GM12878 (cell line): Measurements from ENCODE around the gene UGGT2. TPM values are rescaled to one million over a fixed set of nuclear protein-coding genes. Genes with fewer than 3 reads are reported as not detected.

Experiments used
- ATAC-seq: fragments of 200-7000 bp; cut with Tn5 transposase; 3 replicates; pipeline ENCODE4 v1.9.1; 2020; ENCODE audit warnings: mild to moderate bottlenecking, moderate library complexity
- BruUV-seq: library from RNA; stranded (reverse); fragments of 400-500 nt; replicated peaks from 2 replicates; lab custom pipeline; 2021; lab: Mats Ljungman, UMichigan
- CTCF ChIA-PET: fragments of 300-600 bp; sonication (Branson Sonifier 250); formaldehyde crosslinking; extraction: SDS; loops from one replicate; lab custom pipeline; 2021; ENCODE audit warnings: inconsistent platforms; lab: Yijun Ruan, JAX
- POLR2A ChIA-PET: fragments of 350-600 bp; formaldehyde crosslinking; extraction: SDS; loops from one replicate; lab custom pipeline; 2021; ENCODE audit warnings: inconsistent platforms; lab: Charles Lee
- RAD21 ChIA-PET: fragments of 300-600 bp; sonication (Branson Sonifier 250); formaldehyde crosslinking; loops from one replicate; lab custom pipeline; 2023; ENCODE audit warnings: antibody characterized with exemption; ENCODE audit not compliant: unreplicated experiment; lab: Charles Lee
- SMC1A ChIA-PET: fragments of 300-600 bp; sonication (Branson Sonifier 250); formaldehyde crosslinking; loops from one replicate; lab custom pipeline; 2023; ENCODE audit not compliant: unreplicated experiment, uncharacterized antibody; lab: Charles Lee
- DNase-seq: peaks from one replicate; pipeline ENCODE4 v3.0.0-alpha.2; 2011; ENCODE audit warnings: low read depth, low spot score
- FAIRE-seq: peaks from 3 replicates; lab custom pipeline; 2011; peaks lifted over from hg19 to GRCh38; lab: Jason Lieb, UNC
- H2AFZ ChIP-seq: 2 replicates; pipeline ENCODE4 v1.6.0; 2011; ENCODE audit warnings: low read depth, low read length, control low read depth; ENCODE audit not compliant: control insufficient read depth
- H3K27ac ChIP-seq: 2 replicates; pipeline ENCODE4 v1.5.1; 2011; ENCODE audit warnings: control low read depth; ENCODE audit not compliant: control insufficient read depth, insufficient read depth
- H3K27me3 ChIP-seq, 2 experiments: replicated peaks in 1 of 2; 2 replicates each; pipeline versions ENCODE4 v1.6.0 to v1.6.1; 2011; ENCODE audit warnings: low read length in 1 of 2; ENCODE audit not compliant: control insufficient read depth in 2 of 2, insufficient read depth in 2 of 2
- H3K36me3 ChIP-seq, 2 experiments: 2 replicates each; pipeline ENCODE4 v1.5.1; 2011; ENCODE audit warnings: low read length in 1 of 2; ENCODE audit not compliant: control insufficient read depth in 2 of 2, insufficient read depth in 2 of 2
- H3K4me1 ChIP-seq: 2 replicates; pipeline ENCODE4 v1.6.1; 2011; ENCODE audit warnings: mild to moderate bottlenecking, low read length, moderate library complexity, mixed read lengths; ENCODE audit not compliant: control insufficient read depth, insufficient read depth
- H3K4me2 ChIP-seq: 2 replicates; pipeline ENCODE4 v1.6.0; 2011; ENCODE audit warnings: control low read depth; ENCODE audit not compliant: control insufficient read depth, insufficient read depth
- H3K4me3 ChIP-seq: fragments of 200-600 bp; sonication (generic); 2 replicates; pipeline ENCODE4 v1.5.1; 2016
- H3K79me2 ChIP-seq: 2 replicates; pipeline ENCODE4 v1.6.0; 2011; ENCODE audit warnings: low read length; ENCODE audit not compliant: control insufficient read depth, insufficient read depth
- H3K9ac ChIP-seq: 2 replicates; pipeline ENCODE4 v1.8.0; 2011; ENCODE audit warnings: low read length, control low read depth, mixed read lengths; ENCODE audit not compliant: control insufficient read depth, insufficient read depth
- H3K9me3 ChIP-seq: replicated peaks from 3 replicates; pipeline ENCODE4 v1.5.1; 2011; ENCODE audit warnings: mild to moderate bottlenecking, low read length; ENCODE audit not compliant: control insufficient read depth, insufficient read depth
- H4K20me1 ChIP-seq: 2 replicates; pipeline ENCODE4 v1.6.0; 2011; ENCODE audit not compliant: control insufficient read depth, insufficient read depth
- ATF3 ChIP-seq: IDR thresholded peaks from 2 replicates; pipeline ENCODE4 v1.6.1; 2011; ENCODE audit warnings: low read depth, mild to moderate bottlenecking, low read length, moderate library complexity, borderline replicate concordance; ENCODE audit errors: extremely low read depth
- CBX3 ChIP-seq: fragments of 200-600 bp; sonication (generic); IDR thresholded peaks from 2 replicates; pipeline ENCODE4 v1.6.1; 2016; ENCODE audit warnings: low read depth, borderline replicate concordance
- ESRRA ChIP-seq: IDR thresholded peaks from 2 replicates; pipeline ENCODE4 v1.6.1; 2012; ENCODE audit warnings: mild to moderate bottlenecking, low read length, improper control_type of control experiment
- IRF5 ChIP-seq: fragments of 450-650 bp; IDR thresholded peaks from 2 replicates; pipeline ENCODE4 v1.6.1; 2017; ENCODE audit warnings: borderline replicate concordance
- JUND ChIP-seq: IDR thresholded peaks from 2 replicates; pipeline ENCODE4 v1.6.1; 2012; ENCODE audit warnings: low read depth, mild to moderate bottlenecking, low read length, improper control_type of control experiment, moderate library complexity
- KAT2A ChIP-seq: conservative IDR thresholded peaks from 2 replicates; pipeline ENCODE4 v1.6.1; 2011; ENCODE audit warnings: low read depth, low read length; ENCODE audit not compliant: control insufficient read depth
- PBX3 ChIP-seq: IDR thresholded peaks from 2 replicates; pipeline ENCODE4 v1.6.1; 2011; ENCODE audit warnings: mild to moderate bottlenecking, low read depth, low read length, moderate library complexity; ENCODE audit not compliant: insufficient replicate concordance
- POLR2AphosphoS5 ChIP-seq: IDR thresholded peaks from 2 replicates; pipeline ENCODE4 v1.6.1; 2011; ENCODE audit warnings: mild to moderate bottlenecking, low read length, inconsistent platforms
- RELB ChIP-seq: fragments of 450-650 bp; IDR thresholded peaks from 2 replicates; pipeline ENCODE4 v1.6.1; 2017; ENCODE audit warnings: low read depth, mild to moderate bottlenecking, moderate library complexity
- SMARCA5 ChIP-seq: fragments of 450-650 bp; IDR thresholded peaks from 2 replicates; pipeline ENCODE4 v1.6.1; 2017; ENCODE audit warnings: mild to moderate bottlenecking
- SREBF2 ChIP-seq: IDR thresholded peaks from 2 replicates; pipeline ENCODE4 v1.6.1; 2012; ENCODE audit warnings: mild to moderate bottlenecking, low read length
- TARDBP ChIP-seq: IDR thresholded peaks from 2 replicates; pipeline ENCODE4 v1.6.1; 2016; ENCODE audit warnings: borderline replicate concordance
- ZNF24 ChIP-seq: fragments of 450-650 bp; IDR thresholded peaks from 2 replicates; pipeline ENCODE4 v1.6.1; 2017; ENCODE audit warnings: antibody characterized with exemption, mild to moderate bottlenecking
- ZNF274 ChIP-seq: IDR thresholded peaks from one replicate; pipeline ENCODE4 v1.8.0; 2011; ENCODE audit not compliant: insufficient read length, insufficient read depth
- in situ Hi-C: fragments of 300-500 bp; cut with MboI; formaldehyde crosslinking; loops from 9 replicates; pipeline ENCODE4 v1.14.3; 2018; ENCODE audit warnings: mixed read lengths
- intact Hi-C: fragments of 100-400 bp; cut with micrococcal nuclease; formaldehyde crosslinking; loops from one replicate; pipeline ENCODE4 v1.14.2; 2022; ENCODE audit not compliant: unreplicated experiment
- polyA plus RNA-seq, 11 experiments: library from polyadenylated mRNA; depleted of rRNA in 4 of 11; unstranded in 6 of 11; stranded (reverse) in 5 of 11; fragments of >200 nt; fragmentation: Nextera tagmentation in 4 of 11; fragmentation: Illumina TruSeq in 1 of 11; extraction: Ambion mirVana in 4 of 11; extraction: Trizol in 1 of 11; gene quantifications; 1 replicate in 1 of 11; 2 replicates in 10 of 11; pipeline versions ENCODE4 v1.2.1 to v1.2.3, GENCODE V29; 2011 to 2016; ENCODE audit warnings: inconsistent platforms in 2 of 11, missing spikeins in 2 of 11, low read depth in 1 of 11
- total RNA-seq, 4 experiments: library from RNA; depleted of rRNA in 3 of 4; stranded (reverse); fragments of >200 nt in 3 of 4; fragmentation: Illumina TruSeq in 1 of 4; extraction: Trizol in 1 of 4; gene quantifications; 2 replicates each; pipeline versions ENCODE4 v1.2.1 to v1.2.3, GENCODE V29; 2013 to 2021

The UGGT2 gene
- total and polyA plus RNA-seq, 10 of the 15 experiments (the other 5 are each of a cell fraction or from before 2014, with no cell fraction given): 4.9 to 29.0 (median 17.3) TPM

- TF ChIP-seq ESRRA (no peak), POLR2AphosphoS5 (no peak), ATF3 (no peak), TARDBP (no peak), KAT2A (no peak), JUND (no peak)
Measured at GRCh38 chr13:96086736-96087135, 33.5 kb upstream of the UGGT2 start (continued).

GRCh38 chr13:96082640-96083039 is 29.4 kb upstream of the UGGT2 start:
- H3K4me1 ChIP-seq: no peaks in the 10 kb centered on the region
- RAD21 ChIA-PET: interaction anchor here (1.1 kb wide), 1 partner anchor 63 kb away, joined by 3 read pairs; no protein-coding TSS in a partner anchor
- no peak overlapping the region for H3K4me3 ChIP-seq
- no peaks in the 10 kb centered on the region for H3K79me2 ChIP-seq
- H3K9me3 ChIP-seq: no peaks in the 10 kb centered on the region
- DNase-seq (no peak), ATAC-seq (no peak), FAIRE-seq (no peak)
- no peak overlapping the region for H2AFZ ChIP-seq
- no peak overlapping the region for H3K9ac ChIP-seq
- H3K27ac ChIP-seq: no peak overlapping the region
- no peaks in the 10 kb centered on the region for H3K36me3 ChIP-seq
- POLR2A ChIA-PET: no interaction called here
- in situ Hi-C loops: no loop called here
- no peaks in the 10 kb centered on the region for H4K20me1 ChIP-seq
- intact Hi-C loops: no loop called here
- SMC1A ChIA-PET: interaction anchor here (1.8 kb wide), 1 partner anchor 63 kb away, joined by 3 read pairs; no protein-coding TSS in a partner anchor
- no peak for TF ChIP-seq PBX3
- TF ChIP-seq SMARCA5: no peak
- no peak for TF ChIP-seq RELB
- no peak for TF ChIP-seq SREBF2
- no peak for TF ChIP-seq ZNF274
- TF ChIP-seq IRF5: no peak
- TF ChIP-seq ZNF24: no peak
- TF ChIP-seq CBX3: no peak
- no peaks in the 10 kb centered on the region; a peak in 2 of 4 replicates for H3K27me3 ChIP-seq
- H3K4me2 ChIP-seq: no peak overlapping the region
- no TSS peak for BruUV-seq
- CTCF ChIA-PET: interaction anchor here (1.1 kb wide), 1 partner anchor 56 kb away, joined by 3 read pairs; no protein-coding TSS in a partner anchor
